ENCODE measurements around the gene UBE2H.
A peak's percentile ranks its signal among the peaks of the same experiment; 100 is the strongest.
"Not testable (repeated sequence)": the region's sequence is repeated elsewhere in the genome, so short reads cannot be mapped to it uniquely, and the experiment has no call there.

Gene UBE2H

GRCh38 chr7:129952653-129953560, at the start of gene UBE2H:
TSS of gene UBE2H (minus strand) at chr7:129952960. CDS start at chr7:129952555, 405 bp downstream.
- DNase-seq (ENCODE audit: low read depth) = peak; percentile 88

GRCh38 chr7:129998446-129998845, 45.7 kb upstream of the UBE2H start:
- DNase-seq (ENCODE audit: low read depth) = no peak

- no peak for DNase-seq (ENCODE audit: low read depth)
These were observed 44.5 kb upstream of the UBE2H start for GRCh38 chr7:129997285-129997684.

- no peak for DNase-seq (ENCODE audit: low read depth)
These were observed 40.5 kb upstream of the UBE2H start for GRCh38 chr7:129993275-129993674.

- DNase-seq (ENCODE audit: low read depth) = no peak
These were observed 37.8 kb upstream of the UBE2H start for GRCh38 chr7:129990403-129991192.

- peak; percentile 15 for DNase-seq (ENCODE audit: low read depth)
These were observed 36.7 kb upstream of the UBE2H start for GRCh38 chr7:129989466-129989865.

GRCh38 chr7:129986600-129986999, 33.8 kb upstream of the UBE2H start:
- DNase-seq (ENCODE audit: low read depth) = no peak

GRCh38 chr7:129980667-129981066, 27.9 kb upstream of the UBE2H start:
- DNase-seq (ENCODE audit: low read depth) = no peak

GRCh38 chr7:129975309-129975708, 22.5 kb upstream of the UBE2H start:
- DNase-seq (ENCODE audit: low read depth) = no peak

- DNase-seq (ENCODE audit: low read depth) = no peak
These were observed 18.1 kb upstream of the UBE2H start for GRCh38 chr7:129970816-129971215.

GRCh38 chr7:129969881-129970446, 17.2 kb upstream of the UBE2H start:
- no peak for DNase-seq (ENCODE audit: low read depth)

GRCh38 chr7:129968592-129969383, 16.0 kb upstream of the UBE2H start:
- DNase-seq (ENCODE audit: low read depth) = no peak

GRCh38 chr7:129960204-129960475, 7.4 kb upstream of the UBE2H start:
- not testable (repeated sequence) for DNase-seq (ENCODE audit: low read depth)

GRCh38 chr7:129959471-129960203, 6.9 kb upstream of the UBE2H start:
- DNase-seq (ENCODE audit: low read depth) = no peak

- no peak for DNase-seq (ENCODE audit: low read depth)
These were observed 6.1 kb upstream of the UBE2H start for GRCh38 chr7:129958643-129959470.

GRCh38 chr7:129955993-129956543, 3.3 kb upstream of the UBE2H start:
- no peak for DNase-seq (ENCODE audit: low read depth)

- no peak for DNase-seq (ENCODE audit: low read depth)
These were observed 591 bp downstream of the UBE2H start for GRCh38 chr7:129952086-129952652.

GRCh38 chr7:129951226-129952085, 1.3 kb downstream of the UBE2H start:
- DNase-seq (ENCODE audit: low read depth) = no peak

- no peak for DNase-seq (ENCODE audit: low read depth)
These were observed 1.9 kb downstream of the UBE2H start for GRCh38 chr7:129950933-129951225.

Data from activated gamma-delta T cell treated with anti-CD3 and anti-CD28 coated beads, Interleukin-2, amount 50 U/mL, for 16 hours (primary cell).